ENCODE measurements around the gene MTX3. TPM values are rescaled to one million over a fixed set of nuclear protein-coding genes. Genes with fewer than 3 reads are reported as not detected.

Gene MTX3
- total RNA-seq, 6 experiments from 2014 or later, result 10.2 to 13.5 (median 12.8) TPM

DNA sequence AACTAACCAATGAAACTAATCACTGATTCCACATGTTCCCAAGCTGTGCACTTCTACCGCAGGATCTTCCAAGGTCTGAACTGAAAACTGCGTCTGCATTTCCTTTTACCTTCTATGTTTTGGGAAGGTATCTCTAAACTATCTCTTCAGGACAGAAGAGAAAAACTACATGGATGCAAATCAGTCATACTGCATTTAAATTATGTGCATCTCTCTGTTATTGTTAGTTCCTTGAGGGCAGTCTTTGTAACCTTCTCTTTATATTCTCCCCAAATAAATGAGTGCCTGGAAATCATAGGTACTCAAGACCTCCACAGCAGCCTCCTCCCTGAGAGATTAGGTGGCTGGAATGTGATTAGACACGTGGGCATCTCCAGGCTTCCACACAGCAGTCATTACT, 17.1 kb downstream of the MTX3 start:
- peaks cover 32% of the 10 kb centered on the region for H3K36me3 Mint-ChIP-seq (ENCODE audit: low read depth)
- TF ChIP-seq, protein P1, sequence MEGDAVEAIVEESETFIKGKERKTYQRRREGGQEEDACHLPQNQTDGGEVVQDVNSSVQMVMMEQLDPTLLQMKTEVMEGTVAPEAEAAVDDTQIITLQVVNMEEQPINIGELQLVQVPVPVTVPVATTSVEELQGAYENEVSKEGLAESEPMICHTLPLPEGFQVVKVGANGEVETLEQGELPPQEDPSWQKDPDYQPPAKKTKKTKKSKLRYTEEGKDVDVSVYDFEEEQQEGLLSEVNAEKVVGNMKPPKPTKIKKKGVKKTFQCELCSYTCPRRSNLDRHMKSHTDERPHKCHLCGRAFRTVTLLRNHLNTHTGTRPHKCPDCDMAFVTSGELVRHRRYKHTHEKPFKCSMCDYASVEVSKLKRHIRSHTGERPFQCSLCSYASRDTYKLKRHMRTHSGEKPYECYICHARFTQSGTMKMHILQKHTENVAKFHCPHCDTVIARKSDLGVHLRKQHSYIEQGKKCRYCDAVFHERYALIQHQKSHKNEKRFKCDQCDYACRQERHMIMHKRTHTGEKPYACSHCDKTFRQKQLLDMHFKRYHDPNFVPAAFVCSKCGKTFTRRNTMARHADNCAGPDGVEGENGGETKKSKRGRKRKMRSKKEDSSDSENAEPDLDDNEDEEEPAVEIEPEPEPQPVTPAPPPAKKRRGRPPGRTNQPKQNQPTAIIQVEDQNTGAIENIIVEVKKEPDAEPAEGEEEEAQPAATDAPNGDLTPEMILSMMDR (IDR thresholded peaks at IDR 0.05), result no peak
- no peak overlapping the region for H3K4me3 Mint-ChIP-seq
- H3K9me3 Mint-ChIP-seq, result no peaks in the 10 kb centered on the region
- H3K4me1 Mint-ChIP-seq (ENCODE audit: low read depth), result peaks cover 35% of the 10 kb centered on the region
- no peak overlapping the region for H3K27ac Mint-ChIP-seq
- DNase-seq, result no peak
- no peaks in the 10 kb centered on the region for H3K27me3 Mint-ChIP-seq (ENCODE audit: insufficient read depth)

- TF ChIP-seq, protein P1 (IDR thresholded peaks at IDR 0.05), result no peak
- Mint-ChIP-seq H3K4me1 (ENCODE audit: low read depth) (peaks cover 35% of the 10 kb centered on the region), H3K27ac (no peak overlapping the region), H3K36me3 (ENCODE audit: low read depth) (peaks cover 27% of the 10 kb centered on the region), H3K27me3 (ENCODE audit: insufficient read depth) (no peaks in the 10 kb centered on the region), H3K4me3 (no peak overlapping the region), H3K9me3 (no peaks in the 10 kb centered on the region)
- no peak for DNase-seq
These were observed 17.6 kb downstream of the MTX3 start for GRCh38 chr5:79973511-79973910.

DNA sequence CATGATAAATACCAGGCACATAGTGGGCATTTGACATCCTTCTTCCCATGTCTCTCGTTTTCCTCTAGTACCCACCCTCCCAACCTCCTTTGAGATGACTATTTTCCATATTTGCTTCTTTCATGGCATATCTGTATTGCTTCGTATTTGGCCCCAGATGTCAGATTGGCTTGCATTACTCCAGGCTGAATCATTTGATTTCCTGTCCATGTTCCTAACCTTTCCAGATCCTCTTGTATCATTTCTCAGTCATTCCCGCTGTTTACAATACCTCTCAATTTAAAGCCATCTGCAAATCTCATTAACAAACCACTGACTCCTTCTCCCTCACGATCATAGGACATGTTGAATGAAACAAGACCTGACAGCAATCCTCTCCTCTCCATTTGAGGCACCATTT, 19.9 kb downstream of the MTX3 start:
- peaks cover 2% of the 10 kb centered on the region for H3K27me3 Mint-ChIP-seq (ENCODE audit: insufficient read depth)
- H3K36me3 Mint-ChIP-seq (ENCODE audit: low read depth), result peaks cover 10% of the 10 kb centered on the region
- H3K4me1 Mint-ChIP-seq (ENCODE audit: low read depth), result peaks cover 35% of the 10 kb centered on the region
- no peaks in the 10 kb centered on the region for H3K9me3 Mint-ChIP-seq
- H3K27ac Mint-ChIP-seq, result no peak overlapping the region
- no peak overlapping the region for H3K4me3 Mint-ChIP-seq
- TF ChIP-seq, protein P1 (IDR thresholded peaks at IDR 0.05), result no peak
- peak; percentile 26 for DNase-seq

DNA sequence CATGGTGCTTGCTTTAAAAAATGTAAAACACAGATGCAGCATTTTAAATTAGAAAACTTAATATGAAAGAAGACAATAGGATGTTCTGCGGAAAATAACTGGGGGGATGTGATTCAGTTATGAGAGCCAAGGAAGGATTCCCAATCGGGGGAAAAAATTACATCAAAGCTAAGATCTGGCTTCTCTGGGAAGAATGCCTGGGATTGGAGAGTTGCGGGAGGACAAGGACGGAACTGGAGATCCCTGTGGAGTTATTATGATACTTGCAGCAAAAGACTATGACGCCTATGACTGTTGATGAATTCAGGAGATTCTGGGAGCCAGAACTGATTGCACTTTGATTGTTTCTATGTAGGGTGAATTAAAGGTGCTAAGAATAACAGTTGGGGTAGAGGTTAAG, 24.6 kb downstream of the MTX3 start:
- TF ChIP-seq, protein P1 (IDR thresholded peaks at IDR 0.05), result no peak
- Mint-ChIP-seq H3K4me3 (no peak overlapping the region), H3K4me1 (ENCODE audit: low read depth) (peaks cover 21% of the 10 kb centered on the region), H3K36me3 (ENCODE audit: low read depth) (no peaks in the 10 kb centered on the region), H3K9me3 (no peaks in the 10 kb centered on the region), H3K27ac (no peak overlapping the region), H3K27me3 (ENCODE audit: insufficient read depth) (peaks cover 8% of the 10 kb centered on the region)
- DNase-seq, result no peak

DNA sequence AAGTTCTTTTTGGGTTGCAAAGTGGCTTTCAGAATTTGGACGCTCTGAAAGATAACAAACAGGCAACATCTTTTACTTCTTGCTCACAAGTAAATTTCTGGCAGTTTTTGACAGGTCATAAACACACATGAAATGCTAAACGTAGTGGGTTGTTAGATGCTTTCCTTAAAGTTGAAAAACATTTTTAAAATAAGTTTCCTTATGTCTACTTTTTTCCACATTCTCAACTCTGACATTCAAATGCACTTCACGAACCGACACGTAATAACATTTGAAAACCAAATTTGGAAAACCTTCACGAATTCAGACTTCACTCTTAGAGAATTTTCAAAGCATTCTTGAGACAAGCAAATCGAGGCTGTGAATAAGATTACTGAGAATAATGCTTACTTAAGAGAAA, 26.9 kb downstream of the MTX3 start:
- H3K36me3 Mint-ChIP-seq (ENCODE audit: low read depth), result no peaks in the 10 kb centered on the region
- peaks cover 8% of the 10 kb centered on the region for H3K27me3 Mint-ChIP-seq (ENCODE audit: insufficient read depth)
- H3K9me3 Mint-ChIP-seq, result no peaks in the 10 kb centered on the region
- TF ChIP-seq, protein P1 (IDR thresholded peaks at IDR 0.05), result no peak
- H3K27ac Mint-ChIP-seq, result no peak overlapping the region
- peaks cover 13% of the 10 kb centered on the region for H3K4me1 Mint-ChIP-seq (ENCODE audit: low read depth)
- DNase-seq, result no peak
- no peak overlapping the region for H3K4me3 Mint-ChIP-seq
